AG09309 (cell line): Measurements from ENCODE around the gene KIAA0513.

Source experiments
- DNase-seq: peaks from one replicate; pipeline ENCODE4 v3.0.0-alpha.2; 2010; ENCODE audit warnings: low read depth
- H3K4me3 ChIP-seq: 2 replicates; pipeline ENCODE4 v1.5.1; 2011; ENCODE audit warnings: mild to moderate bottlenecking, low read depth, low read length, moderate library complexity; ENCODE audit not compliant: control insufficient read depth
- TF ChIP-seq, protein P1 (sequence below): IDR thresholded peaks from 2 replicates; pipeline ENCODE4 v1.5.1; 2011; ENCODE audit warnings: mild to moderate bottlenecking, low read depth, low read length, inconsistent platforms; ENCODE audit not compliant: insufficient read depth, control insufficient read depth; ENCODE audit errors: missing control alignments

KIAA0513 gene

DNA sequence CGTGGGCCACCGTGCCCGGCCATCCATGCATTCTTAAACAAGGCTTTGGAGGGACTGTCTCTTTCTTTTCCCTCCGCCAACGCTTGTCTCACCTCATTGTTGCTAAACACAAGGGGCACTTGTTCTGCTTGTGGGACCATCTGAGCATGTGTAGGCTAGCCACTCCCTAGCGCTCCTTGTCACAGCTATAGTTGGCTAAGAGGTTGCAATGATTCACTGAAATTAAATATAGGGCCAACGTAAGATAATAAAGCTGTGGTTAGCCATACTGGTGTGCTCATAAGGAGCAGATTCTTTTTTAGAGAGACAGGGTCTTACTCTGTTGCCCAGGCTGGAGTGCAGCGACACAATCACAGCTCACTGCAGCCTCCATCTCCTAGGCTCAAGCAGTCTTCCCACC, 41.2 kb downstream of the KIAA0513 start:
- H3K4me3 ChIP-seq: no peak overlapping the region
- no peak for DNase-seq
- TF ChIP-seq, protein P1, sequence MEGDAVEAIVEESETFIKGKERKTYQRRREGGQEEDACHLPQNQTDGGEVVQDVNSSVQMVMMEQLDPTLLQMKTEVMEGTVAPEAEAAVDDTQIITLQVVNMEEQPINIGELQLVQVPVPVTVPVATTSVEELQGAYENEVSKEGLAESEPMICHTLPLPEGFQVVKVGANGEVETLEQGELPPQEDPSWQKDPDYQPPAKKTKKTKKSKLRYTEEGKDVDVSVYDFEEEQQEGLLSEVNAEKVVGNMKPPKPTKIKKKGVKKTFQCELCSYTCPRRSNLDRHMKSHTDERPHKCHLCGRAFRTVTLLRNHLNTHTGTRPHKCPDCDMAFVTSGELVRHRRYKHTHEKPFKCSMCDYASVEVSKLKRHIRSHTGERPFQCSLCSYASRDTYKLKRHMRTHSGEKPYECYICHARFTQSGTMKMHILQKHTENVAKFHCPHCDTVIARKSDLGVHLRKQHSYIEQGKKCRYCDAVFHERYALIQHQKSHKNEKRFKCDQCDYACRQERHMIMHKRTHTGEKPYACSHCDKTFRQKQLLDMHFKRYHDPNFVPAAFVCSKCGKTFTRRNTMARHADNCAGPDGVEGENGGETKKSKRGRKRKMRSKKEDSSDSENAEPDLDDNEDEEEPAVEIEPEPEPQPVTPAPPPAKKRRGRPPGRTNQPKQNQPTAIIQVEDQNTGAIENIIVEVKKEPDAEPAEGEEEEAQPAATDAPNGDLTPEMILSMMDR: no peak

DNA sequence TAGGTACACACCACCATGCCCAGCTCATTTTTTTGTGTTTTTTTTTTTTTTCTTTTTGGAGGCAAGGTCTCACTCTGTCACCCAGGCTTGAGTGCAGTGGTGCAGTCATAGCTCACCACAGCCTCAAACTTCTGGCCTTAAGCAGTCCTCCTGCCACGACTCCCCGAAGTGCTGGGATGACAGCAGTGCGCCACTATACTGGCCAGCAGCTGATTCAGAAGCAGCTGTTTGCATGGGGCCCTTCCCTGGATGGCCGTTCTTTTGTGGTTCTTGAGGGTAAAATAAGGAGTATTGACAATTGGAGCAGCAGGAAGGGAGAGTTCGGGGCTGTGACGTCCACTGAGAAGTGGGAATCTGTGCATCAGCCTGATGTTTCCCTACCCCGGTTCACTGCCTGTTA, 41.6 kb downstream of the KIAA0513 start:
- H3K4me3 ChIP-seq: no peak overlapping the region
- TF ChIP-seq, protein P1: no peak
- DNase-seq: no peak

DNA sequence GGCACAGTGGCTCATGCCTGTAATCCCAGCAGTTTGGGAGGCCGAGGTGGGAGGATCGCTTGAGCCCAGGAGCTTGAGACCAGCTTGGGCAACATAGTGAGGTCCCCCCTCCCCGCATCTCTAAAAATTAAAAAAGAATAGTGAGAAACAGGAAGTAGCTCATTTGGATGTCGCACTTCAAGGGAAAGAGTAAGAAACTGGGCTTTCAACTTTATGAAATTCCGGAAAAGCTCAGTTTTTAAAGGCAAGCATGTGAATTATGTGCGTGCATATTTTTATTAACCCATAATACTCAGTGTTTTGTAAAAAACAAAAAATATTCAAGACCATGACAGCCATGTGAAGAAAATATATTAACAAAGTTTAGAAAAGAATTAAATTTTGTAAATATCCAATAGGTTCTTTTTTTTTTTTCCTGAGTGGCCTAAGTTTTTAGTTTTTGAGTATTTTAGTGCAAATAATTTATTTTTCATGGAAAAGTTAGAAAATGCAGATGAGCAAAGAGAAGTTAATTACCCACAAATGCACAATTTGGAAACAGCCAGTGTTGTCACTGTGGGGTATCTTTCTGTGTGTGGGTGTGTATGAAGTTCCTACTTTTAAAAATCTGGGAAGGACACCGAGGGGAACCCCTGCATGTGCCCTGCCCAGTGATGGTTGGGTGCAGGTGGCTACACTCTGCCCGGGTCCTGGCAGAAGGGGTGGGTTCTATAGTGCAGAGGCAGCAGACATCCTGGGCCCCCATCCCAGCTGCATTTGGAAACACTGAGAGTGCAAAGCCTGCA, 44.7 kb downstream of the KIAA0513 start:
- TF ChIP-seq, protein P1: no peak
- H3K4me3 ChIP-seq: no peak overlapping the region
- DNase-seq: no peak

DNA sequence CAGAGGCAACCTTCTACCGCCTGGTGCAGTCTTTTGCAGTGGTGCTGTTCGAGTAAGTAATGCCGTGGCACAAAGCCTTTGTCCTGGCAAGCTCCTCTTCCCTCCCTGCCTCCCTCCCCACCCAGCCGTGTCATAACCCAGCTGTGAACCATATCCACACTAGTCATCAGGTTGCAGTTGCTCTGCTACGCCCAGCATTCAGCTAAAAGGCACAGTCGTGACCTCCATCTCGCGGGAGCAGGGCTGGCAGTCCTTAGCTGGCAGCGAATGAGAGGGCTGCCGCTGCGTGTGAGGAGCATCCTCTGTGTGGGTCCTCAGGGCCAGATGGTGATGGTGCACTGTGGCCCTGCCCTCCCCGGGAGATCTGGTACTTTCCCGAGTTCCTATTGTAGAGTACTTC, 45.4 kb downstream of the KIAA0513 start:
- H3K4me3 ChIP-seq: no peak overlapping the region
- TF ChIP-seq, protein P1: no peak
- DNase-seq: peak; percentile 49

DNA sequence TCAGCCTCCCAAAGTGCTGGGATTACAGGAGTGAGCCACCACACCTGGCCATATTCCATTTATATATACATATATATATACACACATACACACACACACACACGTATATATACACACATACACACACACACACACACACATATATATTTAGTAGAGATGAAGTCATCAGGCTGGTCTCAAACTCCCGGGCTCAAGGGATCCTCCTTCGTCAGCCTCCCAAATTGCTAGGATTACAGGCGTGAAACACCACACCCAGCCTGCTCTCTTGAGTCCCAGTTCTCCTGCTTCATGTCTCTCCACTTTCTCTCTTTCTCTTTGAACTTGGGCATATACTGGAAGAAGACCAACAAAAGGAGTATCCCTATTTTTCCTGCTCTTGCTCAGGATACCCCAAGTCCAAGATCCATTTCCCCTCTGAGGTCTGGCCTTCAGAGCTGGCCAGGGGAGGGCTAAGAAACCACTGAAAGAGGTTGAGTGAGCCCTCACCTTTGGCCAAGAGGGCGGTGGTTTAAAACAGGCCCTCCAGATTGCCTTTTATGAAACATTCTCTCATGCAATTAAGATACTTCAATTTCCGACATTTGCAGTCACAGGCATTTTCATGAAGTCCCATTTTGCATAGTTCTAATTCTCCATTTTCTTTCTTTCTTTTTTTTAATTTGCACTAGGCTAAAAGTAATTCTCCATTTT, 46.8 kb downstream of the KIAA0513 start:
- TF ChIP-seq, protein P1: no peak
- DNase-seq: no peak
- no peak overlapping the region for H3K4me3 ChIP-seq

DNA sequence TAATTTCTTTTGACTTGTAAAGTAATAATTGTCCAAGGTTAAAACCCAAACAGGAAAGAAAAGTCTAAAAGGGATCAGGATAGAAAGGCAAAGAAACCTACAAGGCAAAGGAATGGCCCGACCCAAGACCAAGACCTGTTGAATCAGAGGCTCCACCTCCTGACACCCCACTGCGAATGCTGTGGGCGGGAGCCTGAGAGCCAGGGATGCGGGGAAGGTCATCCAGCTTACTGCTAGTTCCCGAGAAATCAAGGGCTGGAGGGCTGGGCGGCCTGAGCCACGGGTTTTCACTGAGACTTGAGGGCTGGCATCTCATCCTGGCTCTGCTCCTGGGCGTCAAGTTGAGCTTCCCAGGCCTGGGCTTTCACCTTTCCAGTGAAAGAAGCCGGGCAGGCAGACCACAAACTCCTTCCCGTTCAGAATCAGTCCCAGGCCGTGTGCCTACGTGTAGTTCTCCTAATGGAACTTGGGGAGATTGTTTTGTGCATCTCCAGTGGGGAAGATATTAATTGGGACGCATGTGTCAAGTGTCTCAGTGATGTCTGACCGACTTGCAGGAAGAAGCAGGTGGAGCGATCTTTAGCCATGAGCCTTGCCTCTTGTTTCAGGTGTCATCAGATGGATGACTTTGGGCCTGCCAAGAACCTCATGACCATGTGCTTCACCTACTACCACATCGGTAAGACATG, 47.8 kb downstream of the KIAA0513 start:
- H3K4me3 ChIP-seq: no peak overlapping the region
- DNase-seq: no peak
- TF ChIP-seq, protein P1: no peak
